DOHH2 (cell line): ENCODE measurements around the gene APBA2.

ENCODE experiments used
- H3F3A ChIP-seq: fragments of 200-600 bp; sonication (generic), shearing (Covaris generic); 2 replicates; pipeline ENCODE4 v1.6.0; 2016; ENCODE audit warnings: antibody characterized with exemption, mild to moderate bottlenecking; ENCODE audit not compliant: control insufficient read depth, insufficient read depth
- H3K27ac ChIP-seq: fragments of 200-600 bp; sonication (generic); 2 replicates; pipeline ENCODE4 v1.5.1; 2014; ENCODE audit warnings: low read depth, mild to moderate bottlenecking, low read length, moderate library complexity
- H3K27me3 ChIP-seq: fragments of 200-600 bp; sonication (generic); 2 replicates; pipeline ENCODE4 v1.6.1; 2014; ENCODE audit warnings: mild to moderate bottlenecking, low read length, mixed read lengths; ENCODE audit not compliant: control insufficient read depth
- H3K36me3 ChIP-seq: fragments of 200-600 bp; sonication (generic); 2 replicates; pipeline ENCODE4 v1.6.1; 2014; ENCODE audit warnings: mild to moderate bottlenecking, low read length, moderate library complexity, mixed read lengths; ENCODE audit not compliant: control insufficient read depth
- H3K4me1 ChIP-seq: fragments of 200-600 bp; sonication (generic); 2 replicates; pipeline ENCODE4 v1.6.1; 2014; ENCODE audit warnings: mild to moderate bottlenecking, low read length, mixed read lengths; ENCODE audit not compliant: control insufficient read depth
- H3K4me2 ChIP-seq: fragments of 200-600 bp; sonication (generic); 2 replicates; pipeline ENCODE4 v1.6.0; 2014; ENCODE audit warnings: mild to moderate bottlenecking, low read length, moderate library complexity
- H3K4me3 ChIP-seq: fragments of 200-600 bp; sonication (generic); 2 replicates; pipeline ENCODE4 v1.5.1; 2014; ENCODE audit warnings: mild to moderate bottlenecking, low read length, mixed read lengths
- H3K79me2 ChIP-seq: fragments of 200-600 bp; sonication (generic); 2 replicates; pipeline ENCODE4 v1.6.1; 2014; ENCODE audit warnings: mild to moderate bottlenecking, low read length, mixed read lengths; ENCODE audit not compliant: control insufficient read depth
- H3K9me2 ChIP-seq: fragments of 200-600 bp; sonication (generic); replicated peaks from 2 replicates; pipeline ENCODE4 v1.6.1; 2014; ENCODE audit warnings: mild to moderate bottlenecking, low read length, mixed read lengths; ENCODE audit not compliant: control insufficient read depth
- H3K9me3 ChIP-seq: fragments of 200-600 bp; sonication (generic); 2 replicates; pipeline ENCODE4 v1.6.1; 2014; ENCODE audit warnings: antibody characterized with exemption, low read length, mixed read lengths; ENCODE audit not compliant: control insufficient read depth, insufficient read depth
- H4K20me1 ChIP-seq: fragments of 200-600 bp; sonication (generic); 2 replicates; pipeline ENCODE4 v1.6.0; 2014; ENCODE audit warnings: low read depth, mild to moderate bottlenecking, antibody characterized with exemption, low read length, moderate library complexity; ENCODE audit not compliant: control insufficient read depth, insufficient read depth
- CTCF ChIP-seq: fragments of 200-600 bp; sonication (generic); IDR thresholded peaks from one replicate; pipeline ENCODE4 v1.5.1; 2014; ENCODE audit warnings: antibody characterized with exemption, mild to moderate bottlenecking, low read depth, low read length; ENCODE audit not compliant: poor library complexity, severe bottlenecking
- EZH2phosphoT487 ChIP-seq: fragments of 200-600 bp; sonication (generic); IDR thresholded peaks from 2 replicates; pipeline ENCODE4 v1.6.1; 2017; ENCODE audit warnings: borderline replicate concordance, mild to moderate bottlenecking, antibody characterized with exemption, low read length, moderate library complexity, mixed read lengths

APBA2 gene

GRCh38 chr15:28942046-28942445, 56.3 kb downstream of the APBA2 start:
- Histone ChIP-seq H3K79me2 (no peaks in the 10 kb centered on the region), H3K27ac (no peak overlapping the region)

GRCh38 chr15:28942571-28942970, 56.8 kb downstream of the APBA2 start:
- no peak overlapping the region for H3K4me3 ChIP-seq
- H3K4me2 ChIP-seq, result no peak overlapping the region
- no peaks in the 10 kb centered on the region for H3K79me2 ChIP-seq
- no peaks in the 10 kb centered on the region for H3K9me2 ChIP-seq
- H3K4me1 ChIP-seq, result peaks cover 3% of the 10 kb centered on the region
- no peaks in the 10 kb centered on the region for H3K9me3 ChIP-seq
- H3F3A ChIP-seq, result no peaks in the 10 kb centered on the region
- H3K27me3 ChIP-seq, result no peaks in the 10 kb centered on the region
- no peaks in the 10 kb centered on the region for H3K36me3 ChIP-seq
- no peaks in the 10 kb centered on the region for H4K20me1 ChIP-seq
- no peak for TF ChIP-seq EZH2phosphoT487
- no peak for TF ChIP-seq CTCF
- H3K27ac ChIP-seq, result no peak overlapping the region

More at GRCh38 chr15:28942046-28942445, 56.3 kb downstream of the APBA2 start:
- H3K4me2 ChIP-seq, result no peak overlapping the region
- no peak overlapping the region for H3K4me3 ChIP-seq
- peaks cover 3% of the 10 kb centered on the region for H3K4me1 ChIP-seq
- H3F3A ChIP-seq, result no peaks in the 10 kb centered on the region
- H3K27me3 ChIP-seq, result no peaks in the 10 kb centered on the region
- TF ChIP-seq CTCF, result no peak
- no peak for TF ChIP-seq EZH2phosphoT487
- no peaks in the 10 kb centered on the region for H4K20me1 ChIP-seq
- no peaks in the 10 kb centered on the region for H3K9me3 ChIP-seq
- no peaks in the 10 kb centered on the region for H3K9me2 ChIP-seq
- H3K36me3 ChIP-seq, result no peaks in the 10 kb centered on the region

- H3K27ac ChIP-seq, result no peak overlapping the region
- TF ChIP-seq EZH2phosphoT487, result no peak
- no peak for TF ChIP-seq CTCF
- no peaks in the 10 kb centered on the region for H4K20me1 ChIP-seq
- no peak overlapping the region for H3K4me2 ChIP-seq
- no peaks in the 10 kb centered on the region for H3K36me3 ChIP-seq
- no peak overlapping the region for H3K4me3 ChIP-seq
- H3K9me2 ChIP-seq, result no peaks in the 10 kb centered on the region
- H3K79me2 ChIP-seq, result no peaks in the 10 kb centered on the region
- no peaks in the 10 kb centered on the region for H3K9me3 ChIP-seq
- H3K4me1 ChIP-seq, result peaks cover under 1% of the 10 kb centered on the region
- H3K27me3 ChIP-seq, result no peaks in the 10 kb centered on the region
- no peaks in the 10 kb centered on the region for H3F3A ChIP-seq
Measured at GRCh38 chr15:28943146-28943545, 57.4 kb downstream of the APBA2 start.
